Neural progenitor cell (in vitro differentiated cells): ENCODE measurements around the gene RPTOR. TPM values are rescaled to one million over a fixed set of nuclear protein-coding genes. Genes with fewer than 3 reads are reported as not detected.

Experiments used
- DNase-seq: peaks from one replicate; pipeline ENCODE4 v3.0.0-alpha.2; 2016; ENCODE audit warnings: low spot score
- H2AFZ ChIP-seq: fragments of 200-600 bp; sonication (generic); replicated peaks from 2 replicates; pipeline ENCODE4 v1.6.1; 2016; ENCODE audit warnings: antibody characterized with exemption
- H3F3A ChIP-seq: fragments of 200-600 bp; sonication (generic); 2 replicates; pipeline ENCODE4 v1.6.1; 2016; ENCODE audit warnings: antibody characterized with exemption, low read depth
- H3K27ac ChIP-seq: fragments of 200-600 bp; sonication (generic); 2 replicates; pipeline ENCODE4 v1.5.1; 2016; ENCODE audit warnings: mild to moderate bottlenecking
- H3K27me3 ChIP-seq: fragments of 200-600 bp; sonication (generic); 2 replicates; pipeline ENCODE4 v1.6.1; 2016; ENCODE audit warnings: mild to moderate bottlenecking, moderate library complexity
- H3K36me3 ChIP-seq: fragments of 200-600 bp; sonication (generic); 2 replicates; pipeline ENCODE4 v1.5.1; 2016
- H3K4me1 ChIP-seq: fragments of 200-600 bp; sonication (generic); 2 replicates; pipeline ENCODE4 v1.6.1; 2016; ENCODE audit warnings: mixed run types
- H3K4me2 ChIP-seq: fragments of 200-600 bp; sonication (generic); 2 replicates; pipeline ENCODE4 v1.6.1; 2016
- H3K4me3 ChIP-seq: fragments of 200-600 bp; sonication (generic); 2 replicates; pipeline ENCODE4 v1.5.1; 2016
- H3K79me2 ChIP-seq: fragments of 200-600 bp; sonication (generic); 2 replicates; pipeline ENCODE4 v1.6.1; 2016; ENCODE audit warnings: low read depth
- H3K9ac ChIP-seq: fragments of 200-600 bp; sonication (generic); 2 replicates; pipeline ENCODE4 v1.6.1; 2016
- H3K9me3 ChIP-seq: fragments of 200-600 bp; sonication (generic); 2 replicates; pipeline ENCODE4 v1.5.1; 2016; ENCODE audit warnings: low read depth
- H4K20me1 ChIP-seq: fragments of 200-600 bp; sonication (generic); 2 replicates; pipeline ENCODE4 v1.6.1; 2016; ENCODE audit warnings: low read depth
- H3K27ac Mint-ChIP-seq: 3 replicates; pipeline ENCODE4 v1.8.0; 2021; ENCODE audit warnings: mixed read lengths
- H3K27me3 Mint-ChIP-seq: 2 replicates; pipeline ENCODE4 v1.8.0; 2022; ENCODE audit warnings: low read depth, mild to moderate bottlenecking, inconsistent platforms, moderate library complexity, mixed read lengths; ENCODE audit not compliant: insufficient read depth
- H3K36me3 Mint-ChIP-seq: 3 replicates; pipeline ENCODE4 v1.8.0; 2021; ENCODE audit warnings: mixed read lengths
- H3K4me1 Mint-ChIP-seq: 3 replicates; pipeline ENCODE4 v1.8.0; 2021; ENCODE audit warnings: mixed read lengths
- H3K4me3 Mint-ChIP-seq: 3 replicates; pipeline ENCODE4 v1.8.0; 2021; ENCODE audit warnings: mild to moderate bottlenecking, moderate library complexity, mixed read lengths
- H3K9me3 Mint-ChIP-seq: 3 replicates; pipeline ENCODE4 v1.8.0; 2020; ENCODE audit warnings: mixed read lengths
- EZH2 ChIP-seq: fragments of 200-600 bp; sonication (generic); IDR thresholded peaks from 2 replicates; pipeline ENCODE4 v1.6.1; 2017; ENCODE audit warnings: antibody characterized with exemption, mild to moderate bottlenecking, moderate library complexity
- EZH2phosphoT487 ChIP-seq: fragments of 200-600 bp; sonication (generic); IDR thresholded peaks from 2 replicates; pipeline ENCODE4 v1.6.1; 2017; ENCODE audit warnings: antibody characterized with exemption
- total RNA-seq: library from RNA; depleted of rRNA; stranded (reverse); fragments of >200 nt; gene quantifications from 2 replicates; pipeline ENCODE4 v1.2.3, GENCODE V29; 2015; ENCODE audit warnings: low replicate concordance
- TF ChIP-seq, protein P1 (sequence below): fragments of 200-600 bp; sonication (generic); IDR thresholded peaks from 2 replicates; pipeline ENCODE4 v1.5.1; 2017; ENCODE audit warnings: antibody characterized with exemption, mild to moderate bottlenecking

Gene RPTOR
- total RNA-seq, 1 donor from 2014 or later, result 7.4 TPM

DNA sequence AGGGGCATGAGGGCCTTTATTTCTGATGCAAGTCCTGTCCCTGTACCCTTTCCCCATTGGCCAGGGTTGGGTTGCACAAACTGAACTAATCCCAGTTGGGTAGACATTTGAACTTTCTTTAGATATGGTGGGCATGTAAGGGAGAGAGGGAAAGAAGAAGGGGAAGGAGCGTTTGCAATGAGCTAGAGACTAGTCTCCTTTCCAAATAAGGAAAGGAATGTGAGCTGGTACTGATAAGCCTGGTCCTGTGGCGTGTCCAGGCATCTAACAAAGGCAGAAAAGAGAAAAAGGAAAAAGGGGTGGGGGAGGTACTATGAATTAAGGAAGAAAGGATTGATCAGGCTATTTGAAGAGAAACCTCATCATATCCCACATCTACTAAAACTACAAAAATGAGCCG is 467.3 kb downstream of the RPTOR start:
- no peak overlapping the region for H3K4me3 Mint-ChIP-seq
- Histone ChIP-seq H3K4me2 (no peak overlapping the region), H3K9me3 (peaks cover 8% of the 10 kb centered on the region), H4K20me1 (no peaks in the 10 kb centered on the region), H3K27ac (no peak overlapping the region), H3K36me3 (no peaks in the 10 kb centered on the region), H3K9ac (no peak overlapping the region), H3F3A (peaks cover 3% of the 10 kb centered on the region), H3K79me2 (no peaks in the 10 kb centered on the region), H3K4me1 (no peaks in the 10 kb centered on the region), H3K27me3 (peaks cover 11% of the 10 kb centered on the region), H2AFZ (no peak overlapping the region), H3K4me3 (no peak overlapping the region)
- peak overlapping the region; percentile 22 for H3K27ac Mint-ChIP-seq
- H3K27me3 Mint-ChIP-seq, result peaks cover 3% of the 10 kb centered on the region
- H3K9me3 Mint-ChIP-seq, result peaks cover 28% of the 10 kb centered on the region
- peaks cover 18% of the 10 kb centered on the region for H3K4me1 Mint-ChIP-seq
- TF ChIP-seq EZH2 (no peak), EZH2phosphoT487 (no peak)
- TF ChIP-seq, protein P1, sequence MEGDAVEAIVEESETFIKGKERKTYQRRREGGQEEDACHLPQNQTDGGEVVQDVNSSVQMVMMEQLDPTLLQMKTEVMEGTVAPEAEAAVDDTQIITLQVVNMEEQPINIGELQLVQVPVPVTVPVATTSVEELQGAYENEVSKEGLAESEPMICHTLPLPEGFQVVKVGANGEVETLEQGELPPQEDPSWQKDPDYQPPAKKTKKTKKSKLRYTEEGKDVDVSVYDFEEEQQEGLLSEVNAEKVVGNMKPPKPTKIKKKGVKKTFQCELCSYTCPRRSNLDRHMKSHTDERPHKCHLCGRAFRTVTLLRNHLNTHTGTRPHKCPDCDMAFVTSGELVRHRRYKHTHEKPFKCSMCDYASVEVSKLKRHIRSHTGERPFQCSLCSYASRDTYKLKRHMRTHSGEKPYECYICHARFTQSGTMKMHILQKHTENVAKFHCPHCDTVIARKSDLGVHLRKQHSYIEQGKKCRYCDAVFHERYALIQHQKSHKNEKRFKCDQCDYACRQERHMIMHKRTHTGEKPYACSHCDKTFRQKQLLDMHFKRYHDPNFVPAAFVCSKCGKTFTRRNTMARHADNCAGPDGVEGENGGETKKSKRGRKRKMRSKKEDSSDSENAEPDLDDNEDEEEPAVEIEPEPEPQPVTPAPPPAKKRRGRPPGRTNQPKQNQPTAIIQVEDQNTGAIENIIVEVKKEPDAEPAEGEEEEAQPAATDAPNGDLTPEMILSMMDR, result no peak
- no peak for DNase-seq
- H3K36me3 Mint-ChIP-seq, result peaks cover 3% of the 10 kb centered on the region

DNA sequence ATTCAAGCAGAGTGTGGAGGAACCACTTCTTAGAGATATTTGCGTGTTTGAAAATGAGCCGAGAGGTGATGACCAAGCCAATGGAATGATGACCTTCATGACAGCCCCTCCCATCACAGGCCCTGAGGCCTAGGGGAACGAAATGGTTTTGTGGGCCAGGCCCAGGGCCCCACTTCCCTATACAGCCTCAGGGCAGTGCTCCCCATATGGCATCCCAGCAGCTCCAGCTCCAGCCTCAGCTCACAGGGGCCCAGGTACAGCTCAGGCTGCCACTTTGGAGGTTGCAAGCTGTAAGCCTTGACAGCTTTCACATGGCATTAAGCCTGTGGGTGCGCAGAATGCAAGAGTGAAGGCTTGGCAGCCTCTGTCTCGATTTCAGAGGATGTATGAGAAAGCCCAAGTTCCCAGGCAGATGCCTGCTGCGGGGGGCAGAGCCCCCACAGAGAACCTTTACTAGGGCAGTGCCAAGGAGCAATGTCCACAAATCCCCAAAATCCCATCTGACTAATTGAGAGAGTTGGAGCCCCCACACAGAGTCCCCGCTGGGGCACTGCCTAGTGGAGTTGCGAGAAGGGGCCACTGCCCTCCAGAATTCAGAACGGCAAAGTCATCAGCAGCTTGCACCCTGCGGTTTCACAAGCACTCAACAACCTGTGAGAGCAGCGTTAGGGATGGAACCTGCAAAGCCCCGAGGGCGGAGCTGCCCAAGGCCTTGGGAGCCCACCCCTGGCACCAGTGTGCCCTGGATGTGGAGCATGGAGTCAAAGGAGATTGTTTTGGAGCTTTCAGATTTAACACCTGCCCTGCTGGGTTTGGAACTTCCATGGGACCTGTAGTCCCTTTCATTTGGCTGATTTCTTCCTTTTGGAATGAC is 468.2 kb downstream of the RPTOR start:
- no peak for TF ChIP-seq EZH2phosphoT487
- TF ChIP-seq, protein P1, result no peak
- TF ChIP-seq EZH2, result no peak
- Histone ChIP-seq H3K9ac (no peak overlapping the region), H3K36me3 (no peaks in the 10 kb centered on the region), H3K27ac (no peak overlapping the region), H3K4me3 (no peak overlapping the region), H2AFZ (no peak overlapping the region), H4K20me1 (no peaks in the 10 kb centered on the region), H3K27me3 (peaks cover 5% of the 10 kb centered on the region), H3K4me1 (peaks cover 2% of the 10 kb centered on the region), H3K9me3 (peaks cover 8% of the 10 kb centered on the region), H3K4me2 (no peak overlapping the region), H3K79me2 (no peaks in the 10 kb centered on the region), H3F3A (peaks cover 12% of the 10 kb centered on the region)
- DNase-seq, result no peak
- Mint-ChIP-seq H3K27me3 (peaks cover 3% of the 10 kb centered on the region), H3K27ac (no peak overlapping the region), H3K36me3 (peaks cover 3% of the 10 kb centered on the region), H3K4me1 (peaks cover 22% of the 10 kb centered on the region), H3K4me3 (peak overlapping the region; percentile 34), H3K9me3 (peaks cover 28% of the 10 kb centered on the region)

DNA sequence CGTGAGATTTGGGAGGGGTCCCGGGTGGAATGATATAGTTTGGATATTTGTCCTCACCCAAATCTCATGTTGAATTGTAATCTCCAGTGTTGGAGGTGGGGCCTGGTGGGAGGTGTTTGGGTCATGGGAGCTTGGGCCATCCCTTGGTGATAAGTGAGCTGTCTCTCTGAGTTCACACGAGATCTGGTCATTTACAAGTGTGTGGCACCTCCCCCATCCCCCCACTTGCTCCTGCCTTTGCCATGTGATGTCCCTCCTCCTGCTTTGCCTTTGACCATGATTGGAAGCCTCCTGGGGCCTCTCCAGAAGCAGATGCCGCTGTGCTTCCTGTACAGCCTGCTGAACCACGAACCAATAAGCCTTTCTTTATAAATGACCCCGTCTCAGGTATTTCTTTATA is 469.0 kb downstream of the RPTOR start:
- no peak overlapping the region for H2AFZ ChIP-seq
- no peak overlapping the region for H3K4me2 ChIP-seq
- peak overlapping the region; percentile 70 for H3K27ac Mint-ChIP-seq
- H3F3A ChIP-seq, result peaks cover 20% of the 10 kb centered on the region
- peaks cover 3% of the 10 kb centered on the region for H3K27me3 Mint-ChIP-seq
- no peaks in the 10 kb centered on the region for H3K27me3 ChIP-seq
- no peaks in the 10 kb centered on the region for H4K20me1 ChIP-seq
- TF ChIP-seq EZH2, result no peak
- TF ChIP-seq EZH2phosphoT487, result no peak
- peaks cover 8% of the 10 kb centered on the region for H3K9me3 ChIP-seq
- H3K36me3 ChIP-seq, result no peaks in the 10 kb centered on the region
- H3K79me2 ChIP-seq, result no peaks in the 10 kb centered on the region
- H3K27ac ChIP-seq, result no peak overlapping the region
- H3K9me3 Mint-ChIP-seq, result peaks cover 28% of the 10 kb centered on the region
- H3K4me1 ChIP-seq, result peaks cover 10% of the 10 kb centered on the region
- H3K4me3 ChIP-seq, result no peak overlapping the region
- H3K9ac ChIP-seq, result no peak overlapping the region
- H3K4me1 Mint-ChIP-seq, result peaks cover 30% of the 10 kb centered on the region
- peak overlapping the region; percentile 34 for H3K4me3 Mint-ChIP-seq
- H3K36me3 Mint-ChIP-seq, result peaks cover 3% of the 10 kb centered on the region
- DNase-seq, result no peak

DNA sequence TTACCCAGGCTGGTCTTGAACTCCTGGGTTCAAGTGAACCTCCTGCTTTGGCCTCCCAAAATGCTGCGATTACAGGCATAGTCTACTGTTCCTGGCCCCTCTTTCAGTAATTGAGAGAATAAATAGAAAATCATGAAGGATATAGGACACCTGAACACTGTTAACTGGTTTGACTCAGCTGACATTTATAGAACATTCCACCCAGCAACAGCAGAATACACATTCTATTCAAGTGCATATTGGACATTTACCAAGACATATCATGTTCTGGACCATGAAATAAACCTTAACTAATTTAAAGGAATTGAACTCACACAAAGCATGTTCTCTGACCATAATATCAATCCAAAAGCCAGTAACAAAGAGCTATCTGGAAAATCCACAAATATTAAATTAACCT is 470.5 kb downstream of the RPTOR start:
- no peak overlapping the region for H3K4me2 ChIP-seq
- H3K36me3 ChIP-seq, result no peaks in the 10 kb centered on the region
- H3K4me3 ChIP-seq, result no peak overlapping the region
- TF ChIP-seq EZH2 (no peak), EZH2phosphoT487 (no peak)
- TF ChIP-seq, protein P1, result no peak
- H3K36me3 Mint-ChIP-seq, result peaks cover 3% of the 10 kb centered on the region
- peaks cover 43% of the 10 kb centered on the region for H3K4me1 Mint-ChIP-seq
- no peak for DNase-seq
- no peak overlapping the region for H3K9ac ChIP-seq
- H3K27ac Mint-ChIP-seq, result no peak overlapping the region
- H3K4me1 ChIP-seq, result peaks cover 18% of the 10 kb centered on the region
- H3F3A ChIP-seq, result peaks cover 28% of the 10 kb centered on the region
- H3K4me3 Mint-ChIP-seq, result no peak overlapping the region
- no peaks in the 10 kb centered on the region for H4K20me1 ChIP-seq
- H3K27ac ChIP-seq, result no peak overlapping the region
- H3K9me3 Mint-ChIP-seq, result peaks cover 28% of the 10 kb centered on the region
- no peak overlapping the region for H2AFZ ChIP-seq
- peaks cover 8% of the 10 kb centered on the region for H3K9me3 ChIP-seq
- H3K27me3 ChIP-seq, result no peaks in the 10 kb centered on the region
- H3K79me2 ChIP-seq, result no peaks in the 10 kb centered on the region
- peaks cover 3% of the 10 kb centered on the region for H3K27me3 Mint-ChIP-seq
